Ishikawa (cell line): ENCODE results near the gene ANO8.

Experiments used
- CEBPB ChIP-seq: IDR thresholded peaks from 2 replicates; pipeline ENCODE4 v1.6.1; 2012
- CREB1 ChIP-seq: IDR thresholded peaks from 2 replicates; pipeline ENCODE4 v1.6.1; 2012; ENCODE audit warnings: low read depth
- EP300 ChIP-seq: IDR thresholded peaks from 2 replicates; pipeline ENCODE4 v1.6.1; 2012; ENCODE audit warnings: borderline replicate concordance
- RAD21 ChIP-seq: IDR thresholded peaks from 2 replicates; pipeline ENCODE4 v1.6.1; 2012; ENCODE audit warnings: low read depth
- REST ChIP-seq: IDR thresholded peaks from 2 replicates; pipeline ENCODE4 v1.6.1; 2012; ENCODE audit warnings: low read depth, mild to moderate bottlenecking
- TAF1 ChIP-seq: IDR thresholded peaks from 2 replicates; pipeline ENCODE4 v1.6.1; 2012; ENCODE audit warnings: low read depth, mild to moderate bottlenecking
- YY1 ChIP-seq: IDR thresholded peaks from 2 replicates; pipeline ENCODE4 v1.6.1; 2012; ENCODE audit warnings: low read depth
- ZBTB7A ChIP-seq: IDR thresholded peaks from 2 replicates; pipeline ENCODE4 v1.6.1; 2012; ENCODE audit warnings: low read depth

- TF ChIP-seq YY1 (no peak), REST (no peak), EP300 (no peak), TAF1 (no peak), CREB1 (no peak), CEBPB (no peak), RAD21 (no peak), ZBTB7A (no peak)
Observed at GRCh38 chr19:17318966-17319365, 15.7 kb downstream of the ANO8 start.
